CD14-positive monocyte (primary cell): ENCODE results near the gene SPTSSA. TPM values are rescaled to one million over a fixed set of nuclear protein-coding genes. Genes with fewer than 3 reads are reported as not detected.

Experiments used
- DNase-seq, 3 donors: peaks; one replicate each; pipeline ENCODE4 v3.0.0-alpha.2; 2011 to 2022
- H2AFZ ChIP-seq: 2 replicates; pipeline ENCODE4 v1.6.0; 2012; ENCODE audit warnings: mild to moderate bottlenecking, low read depth, low read length, inconsistent platforms; ENCODE audit not compliant: insufficient read depth, poor library complexity, severe bottlenecking
- H3K27ac ChIP-seq, 2 donors: 1 replicate in 1 of 2; 2 replicates in 1 of 2; pipeline ENCODE4 v1.5.1; 2012 to 2013; ENCODE audit warnings: low read length in 2 of 2, control low read depth in 1 of 2, inconsistent platforms in 1 of 2, low read depth in 1 of 2, mild to moderate bottlenecking in 1 of 2
- H3K27me3 ChIP-seq, 2 donors: one replicate each; pipeline versions ENCODE4 v1.6.0 to v1.6.1; 2011 to 2013; ENCODE audit warnings: low read length in 2 of 2; ENCODE audit not compliant: control insufficient read depth in 2 of 2, insufficient read depth in 2 of 2
- H3K36me3 ChIP-seq, 2 donors: replicated peaks in 1 of 2; 1 replicate in 1 of 2; 2 replicates in 1 of 2; pipeline versions ENCODE4 v1.5.1 to v1.6.1; 2012 to 2013; ENCODE audit warnings: low read length in 2 of 2, control low read depth in 1 of 2, inconsistent platforms in 1 of 2, mild to moderate bottlenecking in 1 of 2; ENCODE audit not compliant: insufficient read depth in 2 of 2, control insufficient read depth in 1 of 2
- H3K4me1 ChIP-seq, 2 donors: 1 replicate in 1 of 2; 2 replicates in 1 of 2; pipeline versions ENCODE4 v1.5.1 to v1.6.1; 2012 to 2013; ENCODE audit warnings: low read length in 2 of 2, control low read depth in 1 of 2, inconsistent platforms in 1 of 2, mild to moderate bottlenecking in 1 of 2, moderate library complexity in 1 of 2; ENCODE audit not compliant: insufficient read depth in 2 of 2, control insufficient read depth in 1 of 2
- H3K4me2 ChIP-seq: replicated peaks from 2 replicates; pipeline ENCODE3; 2012; ENCODE audit warnings: low read length, moderate library complexity, mild to moderate bottlenecking; ENCODE audit not compliant: poor library complexity, severe bottlenecking; ENCODE audit errors: extremely low read depth
- H3K4me3 ChIP-seq, 3 experiments: fragments of 200-600 bp in 1 of 3; sonication (generic) in 1 of 3; replicated peaks in 1 of 3; 1 replicate in 2 of 3; 2 replicates in 1 of 3; pipeline ENCODE4 v1.5.1; 2011 to 2013; ENCODE audit warnings: low read length in 3 of 3, mild to moderate bottlenecking in 3 of 3, control low read depth in 2 of 3, low read depth in 2 of 3, inconsistent platforms in 1 of 3, moderate library complexity in 1 of 3
- H3K79me2 ChIP-seq: 2 replicates; pipeline ENCODE4 v1.6.0; 2012; ENCODE audit warnings: mild to moderate bottlenecking, control low read depth, inconsistent platforms, low read length, moderate library complexity; ENCODE audit not compliant: insufficient read depth
- H3K9ac ChIP-seq: 2 replicates; pipeline ENCODE4 v1.6.0; 2017; ENCODE audit warnings: low read length, mild to moderate bottlenecking; ENCODE audit not compliant: insufficient read depth, poor library complexity, severe bottlenecking
- H3K9me3 ChIP-seq, 2 donors: replicated peaks in 1 of 2; 1 replicate in 1 of 2; 2 replicates in 1 of 2; pipeline versions ENCODE4 v1.5.1 to v1.6.1; 2012 to 2013; ENCODE audit warnings: low read length in 2 of 2, control low read depth in 1 of 2; ENCODE audit not compliant: control insufficient read depth in 1 of 2, insufficient read depth in 1 of 2
- H4K20me1 ChIP-seq: 2 replicates; pipeline ENCODE4 v1.6.0; 2012; ENCODE audit warnings: mild to moderate bottlenecking, low read length, control low read depth, moderate library complexity; ENCODE audit not compliant: insufficient read depth
- H3K27ac Mint-ChIP-seq, 7 donors: one replicate each; pipeline ENCODE4 v1.8.0; 2020; ENCODE audit warnings: mild to moderate bottlenecking in 7 of 7, mixed read lengths in 7 of 7, moderate library complexity in 6 of 7, inconsistent platforms in 2 of 7
- H3K27me3 Mint-ChIP-seq, 3 donors: one replicate each; pipeline ENCODE4 v1.8.0; 2021 to 2022; ENCODE audit warnings: low read depth in 3 of 3, mild to moderate bottlenecking in 3 of 3, mixed read lengths in 3 of 3, moderate library complexity in 3 of 3, inconsistent platforms in 1 of 3
- H3K36me3 Mint-ChIP-seq, 2 donors: one replicate each; pipeline ENCODE4 v1.8.0; 2020; ENCODE audit warnings: mixed read lengths in 2 of 2, inconsistent platforms in 1 of 2, mild to moderate bottlenecking in 1 of 2
- H3K4me1 Mint-ChIP-seq: one replicate; pipeline ENCODE4 v1.8.0; 2020; ENCODE audit warnings: mild to moderate bottlenecking, mixed read lengths
- H3K4me3 Mint-ChIP-seq, 2 donors: one replicate each; pipeline ENCODE4 v1.8.0; 2020; ENCODE audit warnings: mild to moderate bottlenecking in 2 of 2, mixed read lengths in 2 of 2, moderate library complexity in 1 of 2
- H3K9me3 Mint-ChIP-seq, 7 donors: one replicate each; pipeline ENCODE4 v1.8.0; 2020 to 2022; ENCODE audit warnings: mixed read lengths in 7 of 7, mild to moderate bottlenecking in 6 of 7, moderate library complexity in 6 of 7, inconsistent platforms in 2 of 7
- CTCF ChIP-seq: fragments of 200-600 bp; IDR thresholded peaks from one replicate; pipeline ENCODE4 v1.8.0; 2022; ENCODE audit warnings: antibody characterized with exemption, mild to moderate bottlenecking
- WGBS: methylation state at CpG from one replicate; pipeline ENCODE4 v1.1.5; 2013; ENCODE audit warnings: missing lambda C conversion rate; ENCODE audit not compliant: insufficient coverage; 5-methylcytosine and 5-hydroxymethylcytosine counted together
- intact Hi-C, 2 donors: fragments of 100-400 bp; cut with micrococcal nuclease; formaldehyde crosslinking; loops; one replicate each; pipeline versions ENCODE4 v1.15.0 to v1.15.1; 2023
- polyA plus RNA-seq, 3 donors: library from polyadenylated mRNA; depleted of rRNA in 1 of 3; unstranded in 2 of 3; stranded (reverse) in 1 of 3; fragments of 300-500 nt in 2 of 3; fragments of >200 nt in 1 of 3; fragmentation: Illumina TruSeq in 2 of 3; gene quantifications; 1 replicate in 2 of 3; 2 replicates in 1 of 3; pipeline ENCODE4 v1.2.3, GENCODE V29; 2012 to 2021

Gene SPTSSA
- polyA plus RNA-seq, 3 donors: 14.2 to 85.7 (median 70.6) TPM

- DNase-seq: no peak
- peaks cover 0 to 4% of the 10 kb centered on the region in 2 donors for H3K4me1 ChIP-seq
- H3K27ac ChIP-seq: no peak overlapping the region
- H3K4me3 ChIP-seq: no peak overlapping the region
- TF ChIP-seq CTCF: no peak
- H2AFZ ChIP-seq: no peak overlapping the region
- no peak overlapping the region for H3K9ac ChIP-seq
- Mint-ChIP-seq H3K27me3 (no peaks in the 10 kb centered on the region), H3K27ac (no peak overlapping the region), H3K4me3 (no peak overlapping the region), H3K36me3 (no peaks in the 10 kb centered on the region), H3K4me1 (peaks cover 4% of the 10 kb centered on the region), H3K9me3 (peaks cover 0 to 7% (median 2%) of the 10 kb centered on the region in 7 donors)
- no peaks in the 10 kb centered on the region for H3K9me3 ChIP-seq
- WGBS: no CpG with 5 or more reads among the region's 1 CpG
- H3K79me2 ChIP-seq: no peaks in the 10 kb centered on the region
- H3K27me3 ChIP-seq: no peaks in the 10 kb centered on the region
- no peaks in the 10 kb centered on the region for H4K20me1 ChIP-seq
- intact Hi-C loops: no loop called here
- H3K36me3 ChIP-seq: no peaks in the 10 kb centered on the region
- H3K4me2 ChIP-seq: no peak overlapping the region
Observed at GRCh38 chr14:34484726-34485125, 22.7 kb upstream of the SPTSSA start.

GRCh38 chr14:34482463-34482862, 20.4 kb upstream of the SPTSSA start:
- Histone ChIP-seq H4K20me1 (no peaks in the 10 kb centered on the region), H3K27me3 (no peaks in the 10 kb centered on the region), H3K4me2 (no peak overlapping the region), H3K4me1 (no peaks in the 10 kb centered on the region), H3K9ac (no peak overlapping the region), H3K36me3 (no peaks in the 10 kb centered on the region), H2AFZ (no peak overlapping the region), H3K27ac (no peak overlapping the region), H3K9me3 (no peaks in the 10 kb centered on the region), H3K79me2 (no peaks in the 10 kb centered on the region), H3K4me3 (no peak overlapping the region)
- Mint-ChIP-seq H3K4me3 (no peak overlapping the region), H3K27me3 (peaks cover 0 to 2% (median 0%) of the 10 kb centered on the region in 3 donors), H3K9me3 (peaks cover 0 to 7% (median 2%) of the 10 kb centered on the region in 7 donors), H3K27ac (peak overlapping the region in 1 of 7 donors; percentile 4), H3K36me3 (no peaks in the 10 kb centered on the region), H3K4me1 (no peaks in the 10 kb centered on the region)
- no peak for DNase-seq
- intact Hi-C loops: no loop called here
- WGBS: 88% methylated on average over 2 of the region's 2 CpGs
- TF ChIP-seq CTCF: no peak
